Astrocyte (in vitro differentiated cells and primary cell): ENCODE results near the gene EPS15. TPM values are rescaled to one million over a fixed set of nuclear protein-coding genes. Genes with fewer than 3 reads are reported as not detected.

Experiments
- DNase-seq: peaks from one replicate; pipeline ENCODE4 v3.0.0-alpha.2; 2010; ENCODE audit warnings: low read depth
- FAIRE-seq: peaks from 2 replicates; lab custom pipeline; 2011; peaks lifted over from hg19 to GRCh38; lab: Jason Lieb, UNC
- H2AFZ ChIP-seq: 2 replicates; pipeline ENCODE4 v1.6.0; 2012; ENCODE audit warnings: low read depth, low read length, inconsistent platforms
- H3K27ac ChIP-seq: 2 replicates; pipeline ENCODE4 v1.5.1; 2011; ENCODE audit warnings: low read depth, low read length, inconsistent platforms
- H3K27me3 ChIP-seq: 2 replicates; pipeline ENCODE4 v1.6.0; 2011; ENCODE audit warnings: low read length, inconsistent platforms; ENCODE audit not compliant: insufficient read depth
- H3K36me3 ChIP-seq: 2 replicates; pipeline ENCODE4 v1.5.1; 2011; ENCODE audit warnings: low read length, inconsistent platforms; ENCODE audit not compliant: insufficient read depth
- H3K4me1 ChIP-seq: 2 replicates; pipeline ENCODE4 v1.5.1; 2011; ENCODE audit warnings: low read length, inconsistent platforms; ENCODE audit not compliant: insufficient read depth
- H3K4me2 ChIP-seq: 2 replicates; pipeline ENCODE4 v1.6.0; 2012; ENCODE audit warnings: low read length, inconsistent platforms
- H3K4me3 ChIP-seq: 2 replicates; pipeline ENCODE4 v1.5.1; 2011; ENCODE audit warnings: low read depth, mild to moderate bottlenecking, low read length, inconsistent platforms; ENCODE audit not compliant: insufficient read depth
- H3K79me2 ChIP-seq: 2 replicates; pipeline ENCODE4 v1.6.0; 2012; ENCODE audit warnings: mild to moderate bottlenecking, low read length, inconsistent platforms; ENCODE audit not compliant: insufficient read depth
- H3K9ac ChIP-seq: 2 replicates; pipeline ENCODE4 v1.6.0; 2012; ENCODE audit warnings: mild to moderate bottlenecking, low read length, inconsistent platforms
- H3K9me3 ChIP-seq: 2 replicates; pipeline ENCODE4 v1.5.1; 2012; ENCODE audit warnings: low read depth, mild to moderate bottlenecking, low read length, inconsistent platforms; ENCODE audit not compliant: insufficient read depth
- H4K20me1 ChIP-seq: 2 replicates; pipeline ENCODE4 v1.6.0; 2012; ENCODE audit warnings: low read length, inconsistent platforms; ENCODE audit not compliant: insufficient read depth
- H3K27ac Mint-ChIP-seq: one replicate; pipeline ENCODE4 v1.8.0; 2021; ENCODE audit warnings: mild to moderate bottlenecking, mixed read lengths; ENCODE audit not compliant: unreplicated experiment
- H3K27me3 Mint-ChIP-seq: one replicate; pipeline ENCODE4 v1.8.0; 2021; ENCODE audit warnings: low read depth, mixed read lengths; ENCODE audit not compliant: unreplicated experiment
- H3K36me3 Mint-ChIP-seq: one replicate; pipeline ENCODE4 v1.8.0; 2021; ENCODE audit warnings: low read depth, mixed read lengths; ENCODE audit not compliant: unreplicated experiment
- H3K4me1 Mint-ChIP-seq: one replicate; pipeline ENCODE4 v1.8.0; 2021; ENCODE audit warnings: low read depth, mixed read lengths; ENCODE audit not compliant: unreplicated experiment
- H3K4me3 Mint-ChIP-seq: one replicate; pipeline ENCODE4 v1.8.0; 2021; ENCODE audit warnings: mild to moderate bottlenecking, moderate library complexity, mixed read lengths; ENCODE audit not compliant: unreplicated experiment
- H3K9me3 Mint-ChIP-seq: one replicate; pipeline ENCODE4 v1.8.0; 2021; ENCODE audit warnings: mild to moderate bottlenecking, mixed read lengths; ENCODE audit not compliant: unreplicated experiment
- EZH2 ChIP-seq: IDR thresholded peaks from 2 replicates; pipeline ENCODE4 v1.6.1; 2012; ENCODE audit warnings: mild to moderate bottlenecking, low read length, inconsistent platforms; ENCODE audit not compliant: insufficient read depth
- total RNA-seq: library from RNA; stranded (reverse); gene quantifications from 2 replicates; pipeline ENCODE4 v1.2.1, GENCODE V29; 2021
- TF ChIP-seq, protein P1 (sequence below): IDR thresholded peaks from 2 replicates; pipeline ENCODE4 v1.5.1; 2011; ENCODE audit warnings: low read depth, mild to moderate bottlenecking, inconsistent platforms, low read length, moderate library complexity; ENCODE audit not compliant: insufficient read depth

Gene EPS15
- total RNA-seq, 1 donor from 2014 or later, result 70.6 TPM

DNA sequence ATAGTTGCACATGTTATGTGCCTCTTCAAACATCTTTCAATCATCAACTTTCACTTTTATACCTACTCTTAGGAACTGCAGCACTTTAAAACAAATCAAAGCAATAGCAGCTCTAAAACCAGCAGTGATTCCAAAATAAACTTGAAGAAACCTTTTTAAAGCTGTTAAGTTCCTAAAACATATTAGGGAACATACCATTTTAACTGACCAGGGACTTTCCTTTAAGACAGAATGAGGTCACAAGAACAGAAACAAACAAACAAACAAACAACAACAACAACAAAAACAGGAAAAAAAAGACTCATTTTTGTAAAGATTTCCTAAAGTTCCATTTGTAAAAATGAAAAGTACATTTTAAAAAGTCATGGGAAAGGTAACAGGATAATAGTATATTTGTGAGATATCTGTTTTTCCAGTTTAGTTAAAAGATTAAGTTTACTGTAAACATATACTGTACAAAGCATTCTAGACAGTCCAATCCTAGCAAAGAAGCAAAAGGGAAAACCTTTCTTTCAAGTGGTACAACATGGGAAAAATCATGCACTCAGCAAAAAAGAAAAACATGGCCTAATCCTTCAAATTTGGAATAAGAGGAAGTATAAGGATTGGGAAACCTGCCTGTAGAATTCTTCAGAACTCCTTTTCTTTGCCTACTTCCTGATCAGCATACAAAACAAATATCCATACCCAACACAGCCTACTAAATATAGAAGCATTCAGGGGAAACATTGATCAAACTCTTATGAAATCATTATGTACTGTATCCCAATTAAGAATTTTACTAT, 45.5 kb downstream of the EPS15 start:
- Histone ChIP-seq H3K4me2 (no peak overlapping the region), H3K27me3 (no peaks in the 10 kb centered on the region), H3K4me1 (no peaks in the 10 kb centered on the region), H3K27ac (no peak overlapping the region), H3K9ac (no peak overlapping the region), H3K4me3 (no peak overlapping the region), H3K36me3 (peaks cover 13% of the 10 kb centered on the region), H3K79me2 (no peaks in the 10 kb centered on the region), H3K9me3 (no peaks in the 10 kb centered on the region), H4K20me1 (no peaks in the 10 kb centered on the region), H2AFZ (no peak overlapping the region)
- H3K27me3 Mint-ChIP-seq, result no peaks in the 10 kb centered on the region
- no peak overlapping the region for H3K4me3 Mint-ChIP-seq
- FAIRE-seq, result no peak
- H3K9me3 Mint-ChIP-seq, result no peaks in the 10 kb centered on the region
- DNase-seq, result no peak
- TF ChIP-seq EZH2, result no peak
- H3K4me1 Mint-ChIP-seq, result peaks cover 1% of the 10 kb centered on the region
- H3K36me3 Mint-ChIP-seq, result peaks cover 11% of the 10 kb centered on the region
- no peak overlapping the region for H3K27ac Mint-ChIP-seq

DNA sequence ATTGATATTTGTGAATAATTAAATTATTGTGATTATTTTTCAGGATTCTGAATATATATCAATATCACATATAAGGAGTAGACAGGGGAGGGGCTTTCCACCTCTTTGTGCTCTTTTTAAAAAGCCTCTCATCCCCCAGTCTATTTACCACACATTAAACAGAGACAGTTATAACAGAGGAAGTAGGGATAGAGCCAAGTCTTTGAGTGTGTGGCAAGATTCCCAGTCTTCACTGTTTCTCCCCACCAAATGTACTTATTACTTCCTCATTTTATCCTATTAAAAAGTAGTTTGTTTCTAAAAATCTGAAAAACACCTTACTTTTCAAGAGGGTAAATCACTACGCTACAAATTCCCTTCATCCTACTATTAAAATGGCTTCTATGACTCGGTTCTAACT, 46.7 kb downstream of the EPS15 start:
- Histone ChIP-seq H3K9ac (no peak overlapping the region), H3K4me2 (no peak overlapping the region), H4K20me1 (no peaks in the 10 kb centered on the region), H3K79me2 (no peaks in the 10 kb centered on the region), H3K4me3 (no peak overlapping the region), H3K36me3 (peaks cover 13% of the 10 kb centered on the region), H3K4me1 (no peaks in the 10 kb centered on the region), H3K9me3 (no peaks in the 10 kb centered on the region), H3K27me3 (no peaks in the 10 kb centered on the region), H3K27ac (no peak overlapping the region), H2AFZ (no peak overlapping the region)
- no peak overlapping the region for H3K27ac Mint-ChIP-seq
- peaks cover 11% of the 10 kb centered on the region for H3K36me3 Mint-ChIP-seq
- peaks cover 1% of the 10 kb centered on the region for H3K4me1 Mint-ChIP-seq
- FAIRE-seq (no peak), DNase-seq (peak; percentile 38)
- no peak for TF ChIP-seq EZH2
- TF ChIP-seq, protein P1, sequence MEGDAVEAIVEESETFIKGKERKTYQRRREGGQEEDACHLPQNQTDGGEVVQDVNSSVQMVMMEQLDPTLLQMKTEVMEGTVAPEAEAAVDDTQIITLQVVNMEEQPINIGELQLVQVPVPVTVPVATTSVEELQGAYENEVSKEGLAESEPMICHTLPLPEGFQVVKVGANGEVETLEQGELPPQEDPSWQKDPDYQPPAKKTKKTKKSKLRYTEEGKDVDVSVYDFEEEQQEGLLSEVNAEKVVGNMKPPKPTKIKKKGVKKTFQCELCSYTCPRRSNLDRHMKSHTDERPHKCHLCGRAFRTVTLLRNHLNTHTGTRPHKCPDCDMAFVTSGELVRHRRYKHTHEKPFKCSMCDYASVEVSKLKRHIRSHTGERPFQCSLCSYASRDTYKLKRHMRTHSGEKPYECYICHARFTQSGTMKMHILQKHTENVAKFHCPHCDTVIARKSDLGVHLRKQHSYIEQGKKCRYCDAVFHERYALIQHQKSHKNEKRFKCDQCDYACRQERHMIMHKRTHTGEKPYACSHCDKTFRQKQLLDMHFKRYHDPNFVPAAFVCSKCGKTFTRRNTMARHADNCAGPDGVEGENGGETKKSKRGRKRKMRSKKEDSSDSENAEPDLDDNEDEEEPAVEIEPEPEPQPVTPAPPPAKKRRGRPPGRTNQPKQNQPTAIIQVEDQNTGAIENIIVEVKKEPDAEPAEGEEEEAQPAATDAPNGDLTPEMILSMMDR, result no peak
- no peaks in the 10 kb centered on the region for H3K27me3 Mint-ChIP-seq
- no peak overlapping the region for H3K4me3 Mint-ChIP-seq
- H3K9me3 Mint-ChIP-seq, result no peaks in the 10 kb centered on the region

DNA sequence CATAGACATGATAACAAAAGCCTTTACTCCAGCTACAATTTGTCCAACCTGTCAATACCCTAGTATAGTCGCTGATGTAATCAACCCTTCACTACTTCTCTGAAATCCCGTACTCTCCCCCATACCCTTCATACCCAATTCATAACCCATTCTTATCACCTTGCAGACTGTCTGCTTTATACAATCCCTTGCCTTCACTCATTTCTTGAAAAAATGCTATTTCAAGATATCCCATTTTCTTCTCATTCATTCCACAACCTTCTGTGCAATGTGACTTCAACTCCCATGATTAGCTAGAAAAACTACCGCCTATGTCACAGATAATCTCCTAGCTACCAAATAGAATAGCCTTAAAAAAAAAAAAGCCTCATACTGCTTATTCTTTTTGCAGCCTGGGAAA, 49.5 kb downstream of the EPS15 start:
- Mint-ChIP-seq H3K4me1 (no peaks in the 10 kb centered on the region), H3K9me3 (no peaks in the 10 kb centered on the region), H3K27ac (no peak overlapping the region), H3K4me3 (no peak overlapping the region), H3K36me3 (peaks cover 11% of the 10 kb centered on the region), H3K27me3 (no peaks in the 10 kb centered on the region)
- H3K36me3 ChIP-seq, result peaks cover 13% of the 10 kb centered on the region
- H3K9me3 ChIP-seq, result no peaks in the 10 kb centered on the region
- DNase-seq (no peak), FAIRE-seq (no peak)
- H3K27me3 ChIP-seq, result no peaks in the 10 kb centered on the region
- H3K4me3 ChIP-seq, result no peak overlapping the region
- no peak overlapping the region for H2AFZ ChIP-seq
- no peaks in the 10 kb centered on the region for H4K20me1 ChIP-seq
- no peaks in the 10 kb centered on the region for H3K4me1 ChIP-seq
- no peak overlapping the region for H3K4me2 ChIP-seq
- no peaks in the 10 kb centered on the region for H3K79me2 ChIP-seq
- no peak overlapping the region for H3K9ac ChIP-seq
- TF ChIP-seq, protein P1, result no peak
- no peak for TF ChIP-seq EZH2
- no peak overlapping the region for H3K27ac ChIP-seq
